Stimulated activated CD8-positive, alpha-beta memory T cell treated with anti-CD3 and anti-CD28 coated beads, Interleukin-7, amount 100 ng/mL, for 1 hour (primary cell): Measurements from ENCODE around the gene ARRB2.

ENCODE experiments used
- DNase-seq, 2 donors: peaks; one replicate each; pipeline ENCODE4 v3.0.0-alpha.2; 2020; ENCODE audit warnings: low read depth in 2 of 2

The ARRB2 gene

GRCh38 chr17:4725646-4726310, 15.3 kb downstream of the ARRB2 start:
- DNase-seq = no peak

GRCh38 chr17:4728124-4728523, 17.7 kb downstream of the ARRB2 start:
- no peak for DNase-seq

GRCh38 chr17:4733073-4733531, 22.7 kb downstream of the ARRB2 start:
- DNase-seq = no peak

GRCh38 chr17:4734857-4735475, 24.5 kb downstream of the ARRB2 start:
- no peak for DNase-seq

GRCh38 chr17:4735876-4736651, 25.6 kb downstream of the ARRB2 start:
- no peak for DNase-seq

GRCh38 chr17:4738136-4739121, 28.0 kb downstream of the ARRB2 start:
- no peak for DNase-seq

- peak in 1 of 2 donors; percentile 35 for DNase-seq
These were observed 28.9 kb downstream of the ARRB2 start, which contains the start of the genes CXCL16 and ZMYND15 for GRCh38 chr17:4739122-4740024. Gene CXCL16, minus strand, starts transcription at chr17:4739928. Its CDS starts 589 bp downstream, at chr17:4739339. Gene ZMYND15, plus strand, starts transcription at chr17:4739833. Its CDS starts 716 bp downstream, at chr17:4740549.

- DNase-seq = no peak
These were observed 29.6 kb downstream of the ARRB2 start for GRCh38 chr17:4740025-4740351.

GRCh38 chr17:4740584-4740983, 30.2 kb downstream of the ARRB2 start:
- no peak for DNase-seq

- no peak for DNase-seq
These were observed 31.1 kb downstream of the ARRB2 start for GRCh38 chr17:4741544-4741943.

- no peak for DNase-seq
These were observed 31.7 kb downstream of the ARRB2 start for GRCh38 chr17:4742133-4742532.

- DNase-seq = no peak
These were observed 32.2 kb downstream of the ARRB2 start for GRCh38 chr17:4742629-4743028.

GRCh38 chr17:4743216-4743615, 32.8 kb downstream of the ARRB2 start:
- DNase-seq = no peak

GRCh38 chr17:4743898-4744297, 33.5 kb downstream of the ARRB2 start:
- DNase-seq = no peak

GRCh38 chr17:4744999-4745969, 34.9 kb downstream of the ARRB2 start:
- no peak for DNase-seq

GRCh38 chr17:4747847-4748246, 37.4 kb downstream of the ARRB2 start:
- no peak for DNase-seq

GRCh38 chr17:4748686-4749085, 38.3 kb downstream of the ARRB2 start:
- no peak for DNase-seq

- DNase-seq = no peak
These were observed 40.2 kb downstream of the ARRB2 start for GRCh38 chr17:4750606-4751005.

- DNase-seq = no peak
These were observed 41.5 kb downstream of the ARRB2 start for GRCh38 chr17:4751932-4752331.
